GM12891 (cell line): Measurements from ENCODE around the gene JOSD2.

Source experiments
- DNase-seq: peaks from one replicate; pipeline ENCODE4 v3.0.0; 2011; ENCODE audit warnings: low spot score; ENCODE audit not compliant: insufficient read length
- FAIRE-seq: peaks from 2 replicates; lab custom pipeline; 2011; peaks lifted over from hg19 to GRCh38; lab: Jason Lieb, UNC
- PAX5 ChIP-seq: IDR thresholded peaks from 2 replicates; pipeline ENCODE4 v1.6.1; 2011; ENCODE audit warnings: low read length, moderate library complexity, mild to moderate bottlenecking; ENCODE audit not compliant: insufficient read depth, severe bottlenecking
- POLR2A ChIP-seq: IDR thresholded peaks from 2 replicates; pipeline ENCODE4 v1.6.1; 2011; ENCODE audit warnings: low read depth, low read length, control low read depth
- POLR2AphosphoS5 ChIP-seq: IDR thresholded peaks from 2 replicates; pipeline ENCODE4 v1.6.1; 2011; ENCODE audit warnings: low read depth, low read length, control low read depth
- POU2F2 ChIP-seq: IDR thresholded peaks from 2 replicates; pipeline ENCODE4 v1.6.1; 2011; ENCODE audit warnings: low read depth, mild to moderate bottlenecking, control low read depth, low read length, moderate library complexity
- SPI1 ChIP-seq: IDR thresholded peaks from 2 replicates; pipeline ENCODE4 v1.6.1; 2011; ENCODE audit warnings: low read depth, low read length, control low read depth
- TAF1 ChIP-seq: IDR thresholded peaks from 2 replicates; pipeline ENCODE4 v1.6.1; 2011; ENCODE audit warnings: low read depth, low read length, control low read depth

The JOSD2 gene

GRCh38 chr19:50496189-50497021 lies 14.6 kb downstream of the JOSD2 start:
- no peak for DNase-seq
- TF ChIP-seq SPI1 (no peak), PAX5 (no peak), TAF1 (no peak), POLR2AphosphoS5 (no peak), POU2F2 (no peak), POLR2A (no peak)
- no peak for FAIRE-seq

- TF ChIP-seq TAF1 (no peak), POLR2A (no peak), SPI1 (no peak), POLR2AphosphoS5 (no peak), PAX5 (no peak), POU2F2 (no peak)
- no peak for DNase-seq
- no peak for FAIRE-seq
Measured at GRCh38 chr19:50495020-50495531, 15.9 kb downstream of the JOSD2 start.

GRCh38 chr19:50494186-50495019 lies 16.6 kb downstream of the JOSD2 start:
- TF ChIP-seq POLR2AphosphoS5 (no peak), POLR2A (no peak), TAF1 (no peak), SPI1 (no peak), PAX5 (no peak), POU2F2 (no peak)
- no peak for DNase-seq
- no peak for FAIRE-seq

- DNase-seq (no peak), FAIRE-seq (no peak)
- TF ChIP-seq PAX5: no peak
- no peak for TF ChIP-seq POU2F2
- no peak for TF ChIP-seq SPI1
- TF ChIP-seq POLR2AphosphoS5: no peak
- no peak for TF ChIP-seq POLR2A
- TF ChIP-seq TAF1: no peak
Measured at GRCh38 chr19:50493171-50493570, 17.8 kb downstream of the JOSD2 start.

GRCh38 chr19:50492303-50493052 lies 18.5 kb downstream of the JOSD2 start:
- TF ChIP-seq TAF1 (no peak), POLR2AphosphoS5 (no peak), POLR2A (no peak), SPI1 (no peak), POU2F2 (no peak), PAX5 (no peak)
- DNase-seq (no peak), FAIRE-seq (no peak)

GRCh38 chr19:50490991-50491472 lies 20.0 kb downstream of the JOSD2 start:
- no peak for FAIRE-seq
- TF ChIP-seq TAF1: no peak
- TF ChIP-seq POU2F2: no peak
- no peak for TF ChIP-seq POLR2AphosphoS5
- no peak for TF ChIP-seq PAX5
- TF ChIP-seq POLR2A: no peak
- TF ChIP-seq SPI1: no peak
- no peak for DNase-seq

- FAIRE-seq (no peak), DNase-seq (no peak)
- TF ChIP-seq POLR2AphosphoS5: no peak
- TF ChIP-seq TAF1: no peak
- no peak for TF ChIP-seq PAX5
- no peak for TF ChIP-seq POU2F2
- no peak for TF ChIP-seq SPI1
- TF ChIP-seq POLR2A: no peak
Measured at GRCh38 chr19:50490411-50490811, 20.6 kb downstream of the JOSD2 start.

GRCh38 chr19:50489461-50490011 lies 21.5 kb downstream of the JOSD2 start:
- FAIRE-seq (no peak), DNase-seq (no peak)
- TF ChIP-seq SPI1 (no peak), POU2F2 (no peak), TAF1 (no peak), POLR2AphosphoS5 (no peak), PAX5 (no peak), POLR2A (no peak)
